NB4 (cell line): Measurements from ENCODE around the gene MAP3K1.
"Not testable (repeated sequence)": the region's sequence is repeated elsewhere in the genome, so short reads cannot be mapped to it uniquely, and the experiment has no call there.

ENCODE experiments used
- CTCF ChIP-seq: IDR thresholded peaks from one replicate; pipeline ENCODE4 v1.5.1; 2012; ENCODE audit warnings: low read depth, low read length
- MAX ChIP-seq: IDR thresholded peaks from 2 replicates; pipeline ENCODE4 v1.6.1; 2011; ENCODE audit warnings: low read depth, low read length
- MYC ChIP-seq: IDR thresholded peaks from 2 replicates; pipeline ENCODE4 v1.6.1; 2011; ENCODE audit warnings: low read depth, low read length
- POLR2A ChIP-seq: IDR thresholded peaks from 2 replicates; pipeline ENCODE4 v1.6.1; 2011; ENCODE audit warnings: mild to moderate bottlenecking; ENCODE audit not compliant: insufficient read length; ENCODE audit errors: extremely low read depth

GRCh38 chr5:56776212-56776846 is 39.0 kb upstream of the MAP3K1 start:
- TF ChIP-seq CTCF, POLR2A, MYC, MAX: not testable (repeated sequence)
